PC-3 (cell line): ENCODE measurements around the gene SLC6A9. TPM values are rescaled to one million over a fixed set of nuclear protein-coding genes. Genes with fewer than 3 reads are reported as not detected.
A peak's percentile ranks its signal among the peaks of the same experiment; 100 is the strongest.

Experiments
- ATAC-seq: fragments of 200-7000 bp; cut with Tn5 transposase; 2 replicates; pipeline ENCODE4 v1.9.1; 2020; ENCODE audit warnings: mild to moderate bottlenecking, moderate library complexity
- BruUV-seq: library from RNA; stranded (reverse); fragments of 400-500 nt; replicated peaks from 2 replicates; lab custom pipeline; 2021; lab: Mats Ljungman, UMichigan
- CTCF ChIA-PET: fragments of 300-600 bp; sonication (Branson Sonifier 250); formaldehyde crosslinking; loops from one replicate; lab custom pipeline; 2022; ENCODE audit warnings: antibody characterized with exemption; lab: Charles Lee
- POLR2A ChIA-PET: fragments of 300-600 bp; sonication (Branson Sonifier 250); formaldehyde crosslinking; loops from one replicate; lab custom pipeline; 2022; ENCODE audit warnings: antibody characterized with exemption; ENCODE audit not compliant: unreplicated experiment; lab: Charles Lee
- DNase-seq: peaks from one replicate; pipeline ENCODE4 v3.0.0-alpha.2; 2015
- H2AFZ ChIP-seq: fragments of 300-600 bp; sonication (generic); 2 replicates; pipeline ENCODE4 v1.6.0; 2016; ENCODE audit warnings: antibody characterized with exemption, low read length
- H3F3A ChIP-seq: fragments of 300-600 bp; sonication (generic); one replicate; pipeline ENCODE4 v1.6.0; 2017; ENCODE audit warnings: antibody characterized with exemption, low read length, control low read depth, mild to moderate bottlenecking; ENCODE audit not compliant: unreplicated experiment
- H3K27ac ChIP-seq: fragments of 300-600 bp; sonication (generic); 2 replicates; pipeline ENCODE4 v1.5.1; 2016; ENCODE audit warnings: mild to moderate bottlenecking, low read length
- H3K27me3 ChIP-seq: fragments of 300-600 bp; sonication (generic); 2 replicates; pipeline ENCODE4 v1.6.1; 2016; ENCODE audit warnings: low read length, mixed read lengths
- H3K36me3 ChIP-seq: fragments of 300-600 bp; sonication (generic); 2 replicates; pipeline ENCODE4 v1.6.1; 2016; ENCODE audit warnings: low read depth, mixed run types, low read length, mixed read lengths
- H3K4me1 ChIP-seq: fragments of 300-600 bp; sonication (generic); 2 replicates; pipeline ENCODE4 v1.5.1; 2016; ENCODE audit warnings: low read length; ENCODE audit not compliant: insufficient read depth
- H3K4me2 ChIP-seq: fragments of 300-600 bp; sonication (generic); 2 replicates; pipeline ENCODE4 v1.6.0; 2016; ENCODE audit warnings: low read length
- H3K4me3 ChIP-seq: fragments of 300-600 bp; sonication (generic); 2 replicates; pipeline ENCODE4 v1.5.1; 2016; ENCODE audit warnings: mild to moderate bottlenecking, low read length, mixed read lengths
- H3K79me2 ChIP-seq: fragments of 300-600 bp; sonication (generic); 2 replicates; pipeline ENCODE4 v1.6.1; 2017; ENCODE audit warnings: low read length, mixed read lengths
- H3K9ac ChIP-seq: fragments of 300-600 bp; sonication (generic); 2 replicates; pipeline ENCODE4 v1.6.0; 2016; ENCODE audit warnings: mild to moderate bottlenecking, low read length
- H3K9me2 ChIP-seq: fragments of 300-600 bp; sonication (generic); replicated peaks from 2 replicates; pipeline ENCODE4 v1.6.1; 2016; ENCODE audit warnings: mixed run types, low read length, mixed read lengths
- H3K9me3 ChIP-seq: fragments of 300-600 bp; sonication (generic); 2 replicates; pipeline ENCODE4 v1.6.1; 2016; ENCODE audit warnings: low read length, mixed read lengths
- H4K20me1 ChIP-seq: fragments of 300-600 bp; sonication (generic); 2 replicates; pipeline ENCODE4 v1.6.1; 2016; ENCODE audit warnings: low read length, mixed read lengths
- EZH2 ChIP-seq: fragments of 300-600 bp; sonication (generic); IDR thresholded peaks from one replicate; pipeline ENCODE4 v1.6.1; 2017; ENCODE audit warnings: antibody characterized with exemption, mild to moderate bottlenecking, low read length; ENCODE audit not compliant: unreplicated experiment
- EZH2phosphoT487 ChIP-seq: fragments of 300-600 bp; sonication (generic); IDR thresholded peaks from 2 replicates; pipeline ENCODE4 v1.6.1; 2018; ENCODE audit warnings: mild to moderate bottlenecking, antibody characterized with exemption, low read length, borderline replicate concordance
- intact Hi-C: fragments of 100-400 bp; cut with micrococcal nuclease; formaldehyde crosslinking; loops from 2 replicates; pipeline ENCODE4 v1.9.0; 2023
- total RNA-seq: library from RNA; depleted of rRNA; stranded (reverse); fragments of >200 nt; gene quantifications from 2 replicates; pipeline ENCODE4 v1.2.3, GENCODE V29; 2014
- TF ChIP-seq, protein P1 (sequence below): fragments of 300-600 bp; sonication (generic); conservative IDR thresholded peaks from 2 replicates; pipeline ENCODE4 v1.5.1; 2017; ENCODE audit warnings: antibody characterized with exemption, low read depth, mild to moderate bottlenecking, low read length

Gene SLC6A9
- total RNA-seq, 1 experiment from 2014 or later, result 11.2 TPM

DNA sequence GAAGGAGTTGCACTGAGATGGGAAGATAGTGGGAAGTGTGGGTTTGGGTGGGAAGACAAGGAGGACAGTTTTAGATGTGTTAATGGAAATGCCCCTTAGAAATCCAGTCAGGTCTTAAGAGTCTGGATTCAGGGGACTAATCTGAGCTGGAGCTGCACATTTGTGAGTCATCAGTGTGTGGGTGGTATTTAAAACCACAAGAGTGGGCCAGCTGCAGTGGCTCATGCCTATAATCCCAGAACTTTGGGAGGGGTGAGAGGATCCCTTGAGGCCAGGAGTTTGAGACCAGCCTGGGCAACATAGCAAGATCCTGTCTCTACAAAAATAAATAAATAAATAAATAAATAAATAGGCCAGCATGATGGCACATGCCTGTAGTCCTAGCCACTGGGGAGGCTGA lies 40.9 kb upstream of the SLC6A9 start:
- no TSS peak for BruUV-seq
- no peak overlapping the region for H3K4me2 ChIP-seq
- intact Hi-C loops, result no loop called here
- no peaks in the 10 kb centered on the region for H4K20me1 ChIP-seq
- no peaks in the 10 kb centered on the region for H3K79me2 ChIP-seq
- no peak overlapping the region for H2AFZ ChIP-seq
- ATAC-seq (no peak), DNase-seq (peak; percentile 58)
- no peaks in the 10 kb centered on the region for H3K36me3 ChIP-seq
- H3K27ac ChIP-seq, result no peak overlapping the region
- no peaks in the 10 kb centered on the region for H3K9me2 ChIP-seq
- ChIA-PET POLR2A (no interaction called here), CTCF (no interaction called here)
- H3K4me1 ChIP-seq, result no peaks in the 10 kb centered on the region; the same call in 1 of the 2 replicates
- H3K9ac ChIP-seq, result no peak overlapping the region
- no peak for TF ChIP-seq EZH2phosphoT487
- no peak for TF ChIP-seq EZH2
- TF ChIP-seq, protein P1, sequence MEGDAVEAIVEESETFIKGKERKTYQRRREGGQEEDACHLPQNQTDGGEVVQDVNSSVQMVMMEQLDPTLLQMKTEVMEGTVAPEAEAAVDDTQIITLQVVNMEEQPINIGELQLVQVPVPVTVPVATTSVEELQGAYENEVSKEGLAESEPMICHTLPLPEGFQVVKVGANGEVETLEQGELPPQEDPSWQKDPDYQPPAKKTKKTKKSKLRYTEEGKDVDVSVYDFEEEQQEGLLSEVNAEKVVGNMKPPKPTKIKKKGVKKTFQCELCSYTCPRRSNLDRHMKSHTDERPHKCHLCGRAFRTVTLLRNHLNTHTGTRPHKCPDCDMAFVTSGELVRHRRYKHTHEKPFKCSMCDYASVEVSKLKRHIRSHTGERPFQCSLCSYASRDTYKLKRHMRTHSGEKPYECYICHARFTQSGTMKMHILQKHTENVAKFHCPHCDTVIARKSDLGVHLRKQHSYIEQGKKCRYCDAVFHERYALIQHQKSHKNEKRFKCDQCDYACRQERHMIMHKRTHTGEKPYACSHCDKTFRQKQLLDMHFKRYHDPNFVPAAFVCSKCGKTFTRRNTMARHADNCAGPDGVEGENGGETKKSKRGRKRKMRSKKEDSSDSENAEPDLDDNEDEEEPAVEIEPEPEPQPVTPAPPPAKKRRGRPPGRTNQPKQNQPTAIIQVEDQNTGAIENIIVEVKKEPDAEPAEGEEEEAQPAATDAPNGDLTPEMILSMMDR, result no peak
- no peaks in the 10 kb centered on the region for H3K9me3 ChIP-seq
- no peaks in the 10 kb centered on the region for H3K27me3 ChIP-seq
- no peak overlapping the region for H3K4me3 ChIP-seq
- no peaks in the 10 kb centered on the region for H3F3A ChIP-seq

DNA sequence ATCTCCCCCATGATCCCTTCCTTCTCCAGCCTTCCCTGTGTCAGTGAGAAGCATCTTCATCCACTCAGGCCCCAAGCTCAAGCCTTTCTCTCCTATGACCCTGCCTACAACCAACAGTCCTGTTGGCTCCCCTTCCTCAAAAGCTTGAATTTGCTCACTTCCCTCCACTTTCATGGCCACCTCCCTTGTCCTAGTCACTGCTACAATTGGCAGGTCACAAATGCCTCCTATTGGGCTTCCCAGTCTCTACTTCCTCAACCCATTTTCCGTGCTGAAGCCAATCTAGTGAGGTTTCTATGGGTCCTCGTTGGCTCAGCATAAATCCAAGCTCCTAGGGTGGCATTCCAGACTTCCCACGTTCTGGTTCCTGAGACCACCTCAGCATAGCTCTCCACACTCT lies 40.2 kb upstream of the SLC6A9 start:
- no peaks in the 10 kb centered on the region for H3K79me2 ChIP-seq
- intact Hi-C loops, result no loop called here
- DNase-seq, result no peak
- no peak overlapping the region for H3K4me2 ChIP-seq
- no peak overlapping the region for H3K4me3 ChIP-seq
- ATAC-seq, result no peak
- H3K9me3 ChIP-seq, result no peaks in the 10 kb centered on the region
- H3K9me2 ChIP-seq, result no peaks in the 10 kb centered on the region
- no peaks in the 10 kb centered on the region for H4K20me1 ChIP-seq
- H2AFZ ChIP-seq, result no peak overlapping the region
- CTCF ChIA-PET, result no interaction called here
- TF ChIP-seq EZH2phosphoT487 (no peak), EZH2 (no peak)
- TF ChIP-seq, protein P1, result no peak
- H3K36me3 ChIP-seq, result no peaks in the 10 kb centered on the region
- BruUV-seq, result no TSS peak
- no peak overlapping the region for H3K27ac ChIP-seq
- POLR2A ChIA-PET, result no interaction called here
- no peaks in the 10 kb centered on the region for H3K27me3 ChIP-seq
- H3K4me1 ChIP-seq, result no peaks in the 10 kb centered on the region; the same call in 1 of the 2 replicates
- H3F3A ChIP-seq, result no peaks in the 10 kb centered on the region
- no peak overlapping the region for H3K9ac ChIP-seq

DNA sequence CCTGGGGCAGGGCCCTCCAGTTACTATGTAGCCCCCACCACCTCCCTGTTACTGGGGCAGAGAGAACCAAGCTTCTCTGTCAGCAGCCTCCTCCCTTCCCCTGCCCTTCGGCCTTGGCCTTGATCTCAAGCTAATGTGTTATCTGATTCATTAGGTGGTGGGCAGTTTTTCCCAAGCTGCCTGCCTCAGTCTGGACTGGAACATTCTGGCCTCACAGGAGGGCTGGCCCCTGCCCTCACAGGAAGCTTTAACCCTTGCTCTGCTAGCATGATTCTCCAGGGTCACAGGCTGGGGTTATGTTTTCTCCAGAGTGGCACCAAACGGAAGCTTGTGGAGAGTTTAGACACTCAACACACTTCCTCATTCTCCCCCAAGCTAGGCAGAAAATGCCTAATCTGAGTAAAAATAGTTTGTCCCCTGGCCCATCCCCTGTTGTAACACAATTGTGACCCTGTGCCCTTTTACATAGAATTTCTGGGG lies 37.2 kb upstream of the SLC6A9 start:
- no peak for TF ChIP-seq EZH2phosphoT487
- TF ChIP-seq, protein P1, result no peak
- intact Hi-C loops, result no loop called here
- Histone ChIP-seq H2AFZ (no peak overlapping the region), H3K4me2 (no peak overlapping the region), H3K4me1 (no peaks in the 10 kb centered on the region; the same call in 1 of the 2 replicates), H3K27me3 (no peaks in the 10 kb centered on the region), H3K4me3 (no peak overlapping the region), H3K27ac (no peak overlapping the region), H3K9me3 (no peaks in the 10 kb centered on the region), H3K9me2 (no peaks in the 10 kb centered on the region), H4K20me1 (no peaks in the 10 kb centered on the region), H3K9ac (no peak overlapping the region), H3F3A (no peaks in the 10 kb centered on the region), H3K79me2 (no peaks in the 10 kb centered on the region), H3K36me3 (no peaks in the 10 kb centered on the region)
- ATAC-seq (no peak), DNase-seq (no peak)
- POLR2A ChIA-PET, result no interaction called here
- CTCF ChIA-PET, result no interaction called here
- BruUV-seq, result no TSS peak
